ENCODE measurements around the gene SHISA4. TPM values are rescaled to one million over a fixed set of nuclear protein-coding genes. Genes with fewer than 3 reads are reported as not detected.
"Not testable (repeated sequence)": the region's sequence is repeated elsewhere in the genome, so short reads cannot be mapped to it uniquely, and the experiment has no call there.

SHISA4 gene
- total and polyA plus RNA-seq, 2 donors (not counting 1 experiment from before 2014, with no cell fraction given) = 0.12 TPM; not detected in 1

GRCh38 chr1:201939574-201939973 is 50.9 kb downstream of the SHISA4 start:
- ATAC-seq (ENCODE audit: low read depth) (no peak), DNase-seq (no peak)
- no peak overlapping the region for H2AFZ ChIP-seq (ENCODE audit: insufficient read depth, low read depth, low read length, poor library complexity, severe bottlenecking)
- peaks cover 36% of the 10 kb centered on the region for H3K27me3 Mint-ChIP-seq
- H3K27ac Mint-ChIP-seq = no peak overlapping the region
- 91% methylated on average over 5 of the region's 5 CpGs for WGBS (ENCODE audit: insufficient coverage)
- H3K27ac ChIP-seq (ENCODE audit: low read length in 2 of 2) = no peak overlapping the region
- H3K36me3 ChIP-seq (replicated peaks in 1 of 2; ENCODE audit: control extremely low read depth in 1 of 2, control insufficient read depth in 1 of 2, extremely low read depth in 1 of 2, insufficient read depth in 2 of 2, low read length in 1 of 2) = no peaks in the 10 kb centered on the region
- no peaks in the 10 kb centered on the region for H3K79me2 ChIP-seq (ENCODE audit: control insufficient read depth, insufficient read depth, low read length)
- no peak overlapping the region for H3K4me2 ChIP-seq (replicated peaks; ENCODE audit: low read depth, low read length, poor library complexity, severe bottlenecking)
- no peaks in the 10 kb centered on the region for H3K9me3 ChIP-seq (ENCODE audit: control extremely low read depth in 1 of 3, control insufficient read depth in 2 of 3, insufficient read depth in 1 of 3, low read length in 2 of 3)
- H3K4me3 ChIP-seq (ENCODE audit: control extremely low read depth in 1 of 5, extremely low read depth in 1 of 5, insufficient read depth in 1 of 5, low read depth in 2 of 5, low read length in 4 of 5) = no peak overlapping the region
- POLR2A ChIA-PET = no interaction called here
- H4K20me1 ChIP-seq (ENCODE audit: control insufficient read depth, insufficient read depth, low read length, poor library complexity, severe bottlenecking) = no peaks in the 10 kb centered on the region
- intact Hi-C loops (cut with micrococcal nuclease) = no loop called here
- no peaks in the 10 kb centered on the region for H3K4me1 Mint-ChIP-seq
- H3K27me3 ChIP-seq (replicated peaks in 1 of 4; ENCODE audit: control extremely low read depth in 1 of 4, control insufficient read depth in 3 of 4, insufficient read depth in 4 of 4, low read length in 3 of 4) = peaks cover 0 to 21% (median 7%) of the 10 kb centered on the region in 4 experiments
- no peak overlapping the region for H3K9ac ChIP-seq (ENCODE audit: low read length)
- no peaks in the 10 kb centered on the region for H3K4me1 ChIP-seq (ENCODE audit: control insufficient read depth in 2 of 2, insufficient read depth in 2 of 2, low read length in 2 of 2)
- no peak overlapping the region for H3K4me3 Mint-ChIP-seq
- TF ChIP-seq CTCF (IDR thresholded peaks at IDR 0.05) (no peak), EZH2 (IDR thresholded peaks at IDR 0.05; ENCODE audit: borderline replicate concordance, insufficient read depth, low read depth, low read length, poor library complexity, severe bottlenecking) (no peak)
- CTCF ChIA-PET = no interaction called here
- H3K9me3 Mint-ChIP-seq (ENCODE audit: insufficient read depth) = no peaks in the 10 kb centered on the region

- H3K27ac Mint-ChIP-seq; H3K4me1 ChIP-seq (ENCODE audit: control insufficient read depth in 2 of 2, insufficient read depth in 2 of 2, low read length in 2 of 2); H3K9ac ChIP-seq (ENCODE audit: low read length); H3K27ac ChIP-seq (ENCODE audit: low read length in 2 of 2); H3K4me3 ChIP-seq (ENCODE audit: control extremely low read depth in 1 of 5, extremely low read depth in 1 of 5, insufficient read depth in 1 of 5, low read depth in 2 of 5, low read length in 4 of 5); H3K36me3 ChIP-seq (replicated peaks in 1 of 2; ENCODE audit: control extremely low read depth in 1 of 2, control insufficient read depth in 1 of 2, extremely low read depth in 1 of 2, insufficient read depth in 2 of 2, low read length in 1 of 2); intact Hi-C loops (cut with micrococcal nuclease); H4K20me1 ChIP-seq (ENCODE audit: control insufficient read depth, insufficient read depth, low read length, poor library complexity, severe bottlenecking); H2AFZ ChIP-seq (ENCODE audit: insufficient read depth, low read depth, low read length, poor library complexity, severe bottlenecking); POLR2A ChIA-PET; ATAC-seq (ENCODE audit: low read depth); H3K9me3 Mint-ChIP-seq (ENCODE audit: insufficient read depth); H3K4me3 Mint-ChIP-seq; H3K4me1 Mint-ChIP-seq; CTCF ChIA-PET; H3K4me2 ChIP-seq (replicated peaks; ENCODE audit: low read depth, low read length, poor library complexity, severe bottlenecking); DNase-seq; H3K9me3 ChIP-seq (ENCODE audit: control extremely low read depth in 1 of 3, control insufficient read depth in 2 of 3, insufficient read depth in 1 of 3, low read length in 2 of 3); H3K79me2 ChIP-seq (ENCODE audit: control insufficient read depth, insufficient read depth, low read length): not testable (repeated sequence)
- 92% methylated on average over 7 of the region's 10 CpGs for WGBS (ENCODE audit: insufficient coverage)
- H3K27me3 ChIP-seq (replicated peaks in 1 of 4; ENCODE audit: control extremely low read depth in 1 of 4, control insufficient read depth in 3 of 4, insufficient read depth in 4 of 4, low read length in 3 of 4) = peaks cover 0 to 29% (median 12%) of the 10 kb centered on the region in 4 experiments
- H3K27me3 Mint-ChIP-seq = peaks cover 37% of the 10 kb centered on the region
Observed at GRCh38 chr1:201940316-201940715, 51.6 kb downstream of the SHISA4 start.
